KG1 (cell line): ENCODE results near the gene C1GALT1C1.
"Not testable (repeated sequence)": the region's sequence is repeated elsewhere in the genome, so short reads cannot be mapped to it uniquely, and the experiment has no call there.

Experiments used
- DNase-seq: peaks from one replicate; lab custom pipeline; 2025; lab: John Stamatoyannopoulos, UW

The C1GALT1C1 gene

DNA sequence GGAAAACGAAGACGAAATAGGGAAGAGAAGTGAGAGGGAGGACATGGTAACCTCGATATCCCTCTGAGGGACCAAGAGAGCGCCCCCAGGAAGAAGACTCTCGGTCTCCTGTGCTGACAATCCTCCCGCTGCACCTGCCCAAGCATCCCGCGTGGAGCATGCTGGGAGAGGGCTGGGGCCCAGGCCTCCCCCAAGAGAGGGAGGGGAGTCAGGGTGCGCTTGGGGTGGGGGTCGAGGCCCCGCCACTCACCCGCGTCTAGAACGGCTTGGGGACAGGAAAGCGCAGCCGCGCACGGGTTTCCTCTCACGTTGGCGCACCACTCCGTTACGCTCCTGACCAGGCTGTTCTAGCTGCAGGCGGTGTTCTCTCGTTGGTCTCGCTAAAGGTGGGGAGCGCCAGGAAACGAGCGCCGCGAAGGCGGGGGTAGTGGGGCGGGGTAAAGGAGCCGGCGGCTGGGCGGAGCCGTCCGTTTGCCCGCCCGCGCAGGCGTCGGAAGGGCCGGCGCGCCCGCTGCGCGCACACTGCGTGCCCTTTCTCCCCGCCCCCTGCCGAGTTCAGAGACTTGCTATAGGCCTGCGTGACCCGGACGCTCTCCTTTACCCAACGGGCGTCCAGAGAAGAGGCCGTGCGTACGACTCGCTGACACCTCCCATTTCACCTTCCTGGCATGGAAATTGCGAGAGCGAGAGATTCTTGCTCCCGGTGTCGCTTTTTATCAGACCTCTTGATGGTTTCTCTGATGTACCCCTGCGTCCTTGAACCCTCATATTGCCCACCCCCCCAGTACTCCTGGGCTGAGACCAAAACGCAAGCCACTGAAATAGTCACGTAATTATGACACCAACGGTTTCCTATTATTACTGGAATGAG, at the start of gene C1GALT1C1:
Gene C1GALT1C1, minus strand, starts transcription at position 388 of the 871 bp plus-strand sequence. CDS start 2,888 bp downstream, outside the sequence.
- DNase-seq: peak; percentile 82

DNA sequence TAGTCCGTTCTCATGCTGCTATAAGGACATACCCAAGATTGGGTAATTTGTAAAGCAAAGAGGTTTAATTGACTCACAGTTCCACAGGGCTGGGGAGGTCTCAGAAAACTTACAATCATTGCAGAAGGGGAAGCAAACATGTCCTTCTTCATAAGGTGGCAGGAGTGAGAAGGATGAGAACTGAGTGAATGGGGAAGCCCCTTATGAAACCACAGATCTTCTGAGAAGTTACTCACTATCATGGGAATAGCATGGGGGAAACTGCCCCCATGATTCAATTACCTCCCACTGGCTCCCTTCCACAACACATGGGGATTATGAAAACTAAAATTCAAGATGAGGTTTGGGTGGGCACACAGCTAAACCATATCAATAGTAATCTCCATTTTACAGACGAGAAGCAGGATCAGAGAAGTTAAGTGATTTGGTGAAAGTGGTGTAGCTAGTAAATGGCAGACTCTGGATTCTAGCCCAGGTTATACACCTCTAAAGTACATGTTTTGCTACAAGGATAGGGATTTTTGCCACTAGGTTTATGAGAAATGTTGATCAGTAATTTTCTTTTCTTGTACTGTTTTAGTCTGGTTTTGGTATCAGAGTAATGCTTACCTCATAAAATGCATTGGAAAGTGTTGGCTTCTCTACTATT, 47.3 kb upstream of the C1GALT1C1 start:
- DNase-seq: no peak

DNA sequence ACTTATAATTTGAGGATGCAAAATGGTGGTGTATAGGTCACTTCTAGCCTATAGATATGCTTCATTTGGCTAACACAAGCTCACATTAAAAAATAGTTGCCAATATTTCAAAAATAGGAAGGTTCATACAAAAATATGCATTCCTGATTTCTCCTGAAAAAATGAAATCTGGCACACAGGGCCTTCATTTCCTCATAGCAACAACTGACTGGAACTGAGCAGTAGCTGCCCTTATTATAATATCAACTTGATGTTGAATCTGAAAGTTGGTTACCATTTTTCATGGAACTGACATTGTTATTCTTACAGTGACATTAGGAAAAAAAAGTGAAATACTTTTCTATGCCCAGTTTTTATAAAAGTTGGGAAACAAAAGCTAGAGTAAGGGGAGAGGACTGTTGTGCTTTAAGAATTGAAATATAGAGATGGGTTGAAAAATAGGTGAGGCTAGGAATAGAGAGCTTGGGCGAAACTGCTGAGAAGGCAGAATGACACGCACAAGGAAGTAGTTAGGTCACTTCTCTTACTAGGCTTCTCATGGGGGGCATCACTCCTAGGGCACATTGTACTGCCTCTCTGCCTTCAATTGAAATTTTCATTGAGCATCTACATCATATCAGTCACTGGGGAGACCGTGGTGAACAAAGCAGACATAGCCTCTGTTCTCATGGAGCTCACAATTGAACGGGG, 43.1 kb upstream of the C1GALT1C1 start:
- DNase-seq: no peak

DNA sequence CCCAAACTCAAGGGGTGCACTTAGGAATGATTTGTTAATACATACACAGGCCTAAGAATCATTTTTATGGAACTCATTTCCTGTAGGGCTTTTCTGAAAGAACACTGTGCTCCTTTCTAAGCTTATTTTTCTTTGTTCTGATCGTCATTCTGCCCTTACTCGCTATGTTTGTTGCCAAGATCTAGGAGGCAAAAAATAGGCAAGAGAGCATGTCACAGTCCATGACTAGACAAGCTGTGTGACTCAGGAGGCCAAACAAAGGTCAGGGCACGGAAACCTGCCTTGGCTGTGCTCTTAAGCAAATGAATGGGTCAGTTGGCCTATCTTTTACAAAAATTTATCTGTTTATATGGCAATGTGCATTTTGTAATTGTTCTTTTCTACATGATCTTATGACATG, 42.5 kb upstream of the C1GALT1C1 start:
- no peak for DNase-seq

DNA sequence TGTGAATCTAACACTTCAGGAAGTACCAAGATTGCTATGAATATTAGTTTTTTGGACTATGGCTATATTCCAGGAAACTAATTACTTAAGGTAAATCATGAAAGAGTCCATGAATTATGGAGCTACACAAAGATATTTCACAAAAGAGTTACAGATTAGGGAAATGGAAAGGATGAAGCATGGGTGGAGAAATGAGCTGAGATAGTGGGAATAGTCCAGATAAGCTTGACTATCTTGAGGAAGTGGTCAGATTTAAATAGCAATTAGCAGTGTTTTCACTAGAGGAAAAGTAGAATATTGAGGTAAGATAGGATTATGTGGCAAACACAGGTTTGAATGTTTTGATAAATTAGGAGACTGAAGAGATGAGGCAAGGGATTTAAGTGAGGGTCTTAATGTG, 42.1 kb upstream of the C1GALT1C1 start:
- no peak for DNase-seq

DNA sequence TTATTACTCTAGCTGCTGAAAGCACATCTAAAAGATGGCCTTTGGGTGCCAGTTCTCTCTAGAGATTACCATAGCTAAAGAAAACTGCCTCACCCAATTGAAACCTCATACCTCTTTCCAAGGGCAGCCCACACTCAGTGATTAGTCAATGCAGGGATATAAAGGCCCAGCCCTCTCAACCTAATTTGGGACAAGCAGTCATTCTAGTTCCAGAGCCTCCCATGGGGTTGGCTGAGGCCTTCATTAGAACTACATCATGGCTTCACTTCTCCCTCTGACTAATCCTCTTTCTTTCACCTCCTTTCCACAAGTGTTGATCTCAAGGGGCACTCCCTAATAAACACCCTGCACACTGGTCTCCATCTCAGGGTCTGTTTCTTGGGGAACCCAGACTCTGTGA, 38.5 kb upstream of the C1GALT1C1 start:
- no peak for DNase-seq

DNA sequence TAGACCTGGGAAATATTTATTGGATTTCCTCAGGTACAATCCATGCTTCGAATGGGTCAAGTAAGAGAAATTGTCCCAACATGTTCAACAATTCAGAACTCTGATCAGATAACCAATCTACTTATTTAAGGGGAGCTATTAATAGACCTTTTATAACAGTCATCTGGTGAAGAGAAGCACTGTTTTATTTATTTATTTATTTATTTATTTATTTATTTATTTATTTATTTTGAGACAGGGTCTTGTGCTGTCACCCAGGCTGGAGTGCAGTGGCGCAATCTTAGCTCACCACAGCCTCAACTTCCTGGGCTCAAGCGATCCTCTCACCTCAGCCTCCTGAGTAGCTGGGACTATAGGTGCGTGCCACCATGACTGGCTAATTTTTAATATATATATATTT, 34.7 kb upstream of the C1GALT1C1 start:
- not testable (repeated sequence) for DNase-seq

DNA sequence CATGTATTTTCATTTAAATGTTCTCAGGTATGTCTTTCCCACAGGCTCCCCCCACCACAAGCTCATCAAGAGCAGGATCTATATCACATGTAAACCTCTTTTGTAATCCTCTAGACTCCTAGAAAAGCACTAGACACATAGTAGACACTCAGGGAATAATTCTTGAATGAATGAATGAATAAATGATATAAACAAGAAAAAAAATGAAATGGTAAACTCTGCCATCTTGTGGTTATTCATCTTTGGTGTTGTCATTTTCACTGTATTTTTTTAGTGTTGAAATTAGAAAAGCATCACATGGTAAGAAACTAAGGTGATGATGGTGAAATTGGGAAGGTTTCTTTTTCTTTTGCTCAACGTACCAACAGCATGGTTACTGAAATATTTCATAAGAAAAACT, 34.2 kb upstream of the C1GALT1C1 start:
- DNase-seq: no peak

DNA sequence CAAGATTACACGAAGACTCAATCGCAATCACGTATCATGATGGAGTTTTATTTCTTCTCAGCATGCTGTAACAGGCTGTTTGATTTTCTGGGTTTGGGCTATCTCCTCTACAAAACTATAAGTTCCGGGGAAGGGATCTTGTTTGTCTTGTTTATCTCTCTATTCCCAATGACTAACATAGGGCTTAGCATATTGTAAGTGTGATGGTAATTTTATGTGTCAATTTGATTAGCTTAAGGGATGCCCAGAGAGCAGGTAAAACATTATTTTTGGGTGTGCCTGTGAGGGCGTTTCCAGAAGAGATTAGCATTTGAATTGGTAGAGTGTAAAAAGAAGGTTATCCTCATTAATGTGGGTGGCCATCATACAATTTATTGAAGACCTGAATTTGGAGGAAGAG, 32.8 kb upstream of the C1GALT1C1 start:
- DNase-seq: no peak

DNA sequence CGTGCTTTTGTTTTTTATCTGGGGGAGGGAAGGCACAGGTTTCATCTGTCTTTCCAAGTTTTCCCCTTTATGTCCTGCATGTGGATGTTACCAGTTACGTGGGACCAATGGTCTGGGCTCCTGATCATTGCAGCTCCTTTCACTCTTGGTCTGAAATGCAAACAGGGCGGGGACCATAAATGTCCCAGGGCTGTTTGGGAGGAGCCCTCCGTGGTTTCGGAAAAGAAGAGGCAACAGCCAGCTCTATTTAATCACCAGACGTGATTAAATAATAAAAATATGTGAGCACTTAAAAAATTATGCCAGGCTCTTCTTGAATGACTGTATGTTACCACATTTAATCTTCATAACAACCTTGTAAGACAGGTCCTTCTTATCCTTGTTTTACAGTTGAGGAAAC, 30.8 kb upstream of the C1GALT1C1 start:
- DNase-seq: no peak

DNA sequence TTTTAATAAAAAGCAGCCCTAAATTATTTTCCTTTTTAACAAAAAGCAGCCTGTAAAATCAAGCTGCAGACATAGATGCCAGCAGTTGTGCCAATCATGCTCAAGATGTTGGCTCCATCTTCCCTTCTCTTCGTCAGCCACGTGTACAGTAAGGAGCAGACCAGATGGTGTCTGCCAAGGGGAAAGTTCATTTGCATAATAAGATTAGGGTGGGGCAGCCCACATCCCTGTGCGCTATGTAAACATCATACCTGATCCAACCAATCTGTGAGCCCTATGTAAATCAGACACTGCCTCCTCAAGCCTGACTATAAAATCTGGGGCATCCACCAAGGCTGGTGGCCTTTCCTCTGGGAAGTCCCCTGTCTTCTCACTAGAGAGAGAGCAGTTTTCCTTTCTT, 23.1 kb upstream of the C1GALT1C1 start:
- DNase-seq: no peak

DNA sequence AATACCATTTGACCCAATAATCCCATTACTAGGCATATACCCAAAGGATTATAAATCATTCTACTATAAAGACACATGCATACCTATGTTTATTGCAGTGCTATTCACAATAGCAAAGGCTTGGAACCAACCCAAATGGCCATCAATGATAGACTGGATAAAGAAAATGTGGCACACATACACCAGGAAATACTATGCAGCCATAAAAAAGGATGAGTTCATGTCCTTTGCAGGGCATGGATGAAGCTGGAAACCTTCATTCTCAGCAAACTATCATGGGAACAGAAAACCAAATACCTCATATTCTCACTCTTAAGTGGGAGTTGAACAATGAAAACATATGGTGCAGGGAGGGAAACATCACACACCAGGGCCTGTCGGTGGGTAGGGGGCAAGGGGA, 22.4 kb upstream of the C1GALT1C1 start:
- not testable (repeated sequence) for DNase-seq

DNA sequence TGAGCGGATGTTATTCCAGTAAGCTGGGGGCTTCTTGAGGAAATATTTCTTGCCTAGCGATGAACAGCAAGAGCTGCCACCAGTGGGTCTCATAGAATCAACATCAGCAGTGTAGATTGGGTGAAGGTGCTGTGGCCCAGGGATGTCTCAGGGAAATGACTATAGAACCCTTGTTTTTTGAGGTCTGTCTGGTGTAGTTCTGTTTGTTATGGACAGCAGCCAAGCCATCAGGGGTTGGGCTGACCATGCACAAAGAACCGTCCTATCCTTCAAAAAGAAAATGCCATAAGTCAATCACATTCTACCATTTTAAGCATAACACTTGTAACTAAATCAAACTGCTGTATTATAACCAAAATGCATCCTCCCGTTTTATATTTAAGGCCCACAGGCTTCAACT, 17.3 kb upstream of the C1GALT1C1 start:
- no peak for DNase-seq

DNA sequence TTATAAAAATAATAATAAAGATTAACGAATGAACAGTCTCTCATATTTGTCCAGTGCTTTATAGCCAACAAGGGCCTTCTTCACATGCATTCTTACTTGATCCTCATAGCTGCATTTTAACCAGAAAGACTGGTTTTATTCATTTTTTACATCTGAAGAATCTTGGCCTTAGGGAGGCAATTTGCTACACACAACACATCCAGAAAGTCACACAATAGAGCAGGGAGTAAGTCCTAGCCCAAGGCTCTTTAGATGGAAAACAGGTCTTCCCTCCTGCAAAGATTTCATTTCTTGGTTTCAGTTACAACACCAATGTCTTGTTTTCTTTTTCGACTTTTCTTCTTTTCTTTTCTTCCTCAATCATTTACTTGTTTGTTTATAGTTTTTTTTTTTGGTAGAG, 13.0 kb upstream of the C1GALT1C1 start:
- no peak for DNase-seq

DNA sequence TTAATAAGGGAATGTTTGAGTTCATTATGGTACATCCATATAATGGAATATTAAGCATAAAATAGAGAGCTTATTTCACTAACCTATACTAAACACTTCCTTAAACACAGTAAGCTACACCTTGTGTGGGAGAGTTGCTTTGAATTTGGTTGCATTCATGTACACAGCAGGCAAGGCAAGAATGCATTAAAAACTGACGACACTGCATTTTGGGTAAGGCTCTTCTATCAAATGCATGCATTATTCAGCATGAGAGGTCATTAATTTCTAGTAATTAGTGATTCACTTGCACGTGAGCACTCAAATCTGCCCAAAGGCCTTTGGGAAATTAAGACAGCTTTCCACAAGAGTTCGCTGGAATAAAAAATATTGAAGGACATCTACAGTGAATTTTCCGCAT, 8.8 kb upstream of the C1GALT1C1 start:
- DNase-seq: no peak

DNA sequence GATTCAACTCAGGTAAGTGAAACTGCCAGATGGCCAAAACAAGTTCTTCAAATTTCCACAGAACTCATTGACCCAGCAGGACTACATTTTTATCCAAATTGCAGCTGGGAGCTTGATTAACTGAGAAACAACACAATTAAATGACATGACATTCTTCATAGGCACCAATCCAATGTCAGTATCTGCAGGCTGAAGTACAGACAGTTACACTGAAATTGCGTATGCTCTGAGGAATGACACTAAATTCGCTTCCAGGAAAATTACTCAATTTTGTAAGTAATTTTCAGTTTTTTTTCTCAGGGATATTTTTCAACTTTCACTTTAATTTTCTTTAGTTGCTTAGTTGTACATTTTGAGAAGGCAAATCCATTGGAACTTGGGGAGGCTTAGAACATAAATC, 4.5 kb downstream of the C1GALT1C1 start:
- no peak for DNase-seq

DNA sequence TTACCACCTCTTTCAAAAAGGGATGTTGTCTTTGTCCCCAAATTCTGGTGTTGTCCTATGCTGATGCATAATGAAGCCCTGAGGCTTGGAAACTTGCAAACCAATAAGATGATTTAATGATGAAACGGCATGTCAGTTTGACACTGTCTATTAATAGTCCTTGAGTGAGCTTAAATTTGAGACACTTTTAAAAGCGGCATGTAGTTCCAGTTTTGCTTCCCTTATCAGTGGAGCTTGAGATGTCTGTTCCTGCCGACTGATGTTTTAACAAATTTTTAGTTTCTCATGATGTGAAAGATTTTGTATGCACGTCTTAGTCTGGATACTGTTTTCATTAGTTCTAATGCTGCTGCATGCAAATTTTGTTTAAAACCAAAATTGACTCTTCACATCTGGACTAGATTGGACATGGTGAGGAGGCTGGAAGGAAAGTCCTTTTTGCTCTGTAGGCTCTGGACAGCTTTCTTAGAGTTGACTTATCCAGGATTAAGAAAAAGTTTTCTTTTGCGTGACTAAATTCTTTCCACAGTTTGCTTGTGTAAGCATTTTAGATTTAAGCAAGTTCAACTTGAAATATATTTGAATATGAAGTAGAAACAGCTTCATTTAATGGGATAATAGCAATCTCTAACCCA, 11.7 kb downstream of the C1GALT1C1 start:
- no peak for DNase-seq

DNA sequence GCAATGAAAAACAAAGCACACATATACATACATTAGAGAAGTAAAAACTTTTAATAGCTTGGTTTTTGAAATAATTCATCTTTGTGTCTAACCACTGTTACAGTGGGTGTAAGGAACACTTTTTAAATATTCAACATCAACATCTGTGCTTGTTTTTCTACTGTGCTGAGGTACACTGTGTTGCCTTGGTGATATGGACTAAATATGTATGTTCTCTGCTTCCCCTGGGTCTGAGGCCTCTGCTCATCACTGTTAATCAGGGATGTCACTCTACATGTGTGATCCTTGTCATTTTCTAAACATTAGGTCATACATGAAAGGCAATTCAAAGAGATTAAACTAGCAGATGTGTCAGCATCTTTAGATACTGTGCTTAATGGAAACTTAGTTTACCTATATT, 15.0 kb downstream of the C1GALT1C1 start:
- DNase-seq: no peak

DNA sequence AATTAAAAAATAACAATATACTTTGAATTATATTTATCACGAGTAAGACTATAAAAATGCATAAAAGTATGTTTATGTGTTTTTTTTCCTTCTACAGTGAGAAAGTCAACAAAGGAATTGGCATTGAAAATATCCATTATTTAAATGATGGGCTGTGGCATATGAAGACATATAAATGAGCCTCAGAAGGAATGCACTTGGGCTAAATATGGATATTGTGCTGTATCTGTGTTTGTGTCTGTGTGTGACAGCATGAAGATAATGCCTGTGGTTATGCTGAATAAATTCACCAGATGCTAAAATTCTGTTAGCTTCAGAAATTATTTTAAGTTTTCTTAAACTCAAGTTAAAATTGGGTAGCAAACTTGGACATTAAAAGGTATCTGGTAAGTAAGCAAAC, 17.8 kb downstream of the C1GALT1C1 start:
- no peak for DNase-seq

DNA sequence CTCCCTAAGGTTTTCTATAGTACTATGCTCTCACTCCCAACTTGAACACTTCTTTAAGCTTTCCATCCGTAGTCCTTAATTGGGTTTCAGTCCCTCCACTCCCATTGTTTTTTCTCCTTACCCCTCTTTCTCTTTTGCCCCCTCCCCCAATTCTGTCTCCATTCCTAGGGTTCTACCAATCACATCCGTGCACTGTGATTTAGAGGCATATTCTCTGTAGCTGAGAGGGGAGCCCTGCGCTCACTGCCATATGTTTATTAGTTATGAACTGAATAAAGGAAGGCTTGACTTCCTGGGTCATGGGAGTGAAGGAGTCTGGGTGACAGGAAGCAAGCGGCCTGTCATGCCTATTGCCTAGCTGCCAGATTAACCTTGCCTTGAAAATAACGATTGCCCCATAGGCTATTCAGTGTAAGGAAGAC, 25.5 kb downstream of the C1GALT1C1 start:
- DNase-seq: no peak

DNA sequence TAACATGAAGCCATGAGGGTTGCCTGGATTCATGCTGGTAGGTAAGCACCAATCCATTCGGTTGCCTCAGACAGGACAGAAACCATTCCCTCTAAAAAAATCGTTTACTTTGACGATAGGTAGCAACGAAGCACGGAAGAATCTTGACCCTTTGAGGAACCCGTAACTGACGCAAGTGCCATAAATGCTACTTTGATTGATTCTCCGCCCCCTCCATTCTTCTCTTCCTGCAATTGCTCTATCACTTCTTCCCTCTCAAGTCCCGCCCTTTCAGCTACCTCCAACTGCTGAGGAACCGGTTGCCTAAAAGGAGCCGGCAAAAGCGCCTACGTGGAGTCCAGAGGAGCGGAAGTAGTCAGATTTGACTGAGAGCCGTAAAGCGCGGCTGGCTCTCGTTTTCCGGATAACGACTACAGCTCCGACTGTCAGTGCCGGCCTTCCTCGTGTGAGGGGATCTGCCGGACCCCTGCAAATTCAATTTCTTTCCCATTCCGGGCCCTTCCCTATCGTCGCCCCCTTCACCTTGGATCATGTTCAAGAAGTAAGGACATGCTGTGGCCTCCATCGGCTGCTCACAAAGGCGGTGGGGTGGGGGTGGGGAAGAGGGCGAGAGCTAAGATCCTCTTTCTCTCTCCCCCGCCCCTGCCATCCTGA, 26.0 kb downstream of the C1GALT1C1 start, which contains the start of gene MCTS1:
Gene MCTS1, plus strand, starts transcription at position 395 of the 654 bp plus-strand sequence. Its CDS starts 136 bp downstream, at position 531.
- peak; percentile 50 for DNase-seq

DNA sequence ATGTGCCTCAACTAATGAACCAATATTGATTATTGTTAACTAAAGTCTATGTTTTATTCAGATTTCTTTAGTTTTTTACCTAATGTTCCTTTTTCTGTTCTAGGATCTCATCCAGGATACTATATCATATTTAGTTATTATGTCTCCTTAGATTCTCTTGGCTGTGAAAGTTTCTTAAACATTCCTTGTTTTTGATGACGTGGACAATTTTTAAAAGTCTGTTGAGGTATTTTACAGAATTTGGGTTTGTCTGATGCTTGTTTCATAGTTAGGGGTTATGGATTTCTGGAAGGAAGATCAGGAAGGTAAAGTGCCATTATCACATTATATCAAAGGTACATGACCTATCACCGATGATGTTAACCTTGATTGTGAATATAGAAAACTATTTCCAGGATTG, 44.2 kb downstream of the C1GALT1C1 start:
- no peak for DNase-seq
